SW480 (cell line): ENCODE measurements around the gene NUDT13.
A peak's percentile ranks its signal among the peaks of the same experiment; 100 is the strongest.

Source experiments
- DNase-seq: peaks from one replicate; pipeline ENCODE4 v3.0.0-alpha.2; 2016; ENCODE audit warnings: low spot score

NUDT13 gene

GRCh38 chr10:73166972-73167371 is 56.7 kb downstream of the NUDT13 start:
- DNase-seq = no peak

GRCh38 chr10:73167458-73167782 is 57.2 kb downstream of the NUDT13 start:
- no peak for DNase-seq

- DNase-seq = peak; percentile 86
These were observed 57.7 kb downstream of the NUDT13 start, which contains the start of the genes ECD and FAM149B1 for GRCh38 chr10:73167783-73168464. Gene ECD, minus strand, starts transcription at chr10:73168008. Its CDS starts 4,071 bp downstream, at chr10:73163937. Gene FAM149B1, plus strand, starts transcription at chr10:73168119. Its CDS starts 221 bp downstream, at chr10:73168340.

GRCh38 chr10:73168465-73168803 is 58.2 kb downstream of the NUDT13 start:
- peak; percentile 33 for DNase-seq

GRCh38 chr10:73169320-73169719 is 59.1 kb downstream of the NUDT13 start:
- no peak for DNase-seq

- no peak for DNase-seq
These were observed 62.6 kb downstream of the NUDT13 start for GRCh38 chr10:73172867-73173266.

- DNase-seq = no peak
These were observed 64.1 kb downstream of the NUDT13 start for GRCh38 chr10:73174148-73174925.
